ENCODE results near the gene CDH4. TPM values are rescaled to one million over a fixed set of nuclear protein-coding genes. Genes with fewer than 3 reads are reported as not detected.

The CDH4 gene
- total and polyA plus RNA-seq, 2 of the 4 experiments (the other 2 are of a cell fraction), result 1.6 to 3.5 TPM

DNA sequence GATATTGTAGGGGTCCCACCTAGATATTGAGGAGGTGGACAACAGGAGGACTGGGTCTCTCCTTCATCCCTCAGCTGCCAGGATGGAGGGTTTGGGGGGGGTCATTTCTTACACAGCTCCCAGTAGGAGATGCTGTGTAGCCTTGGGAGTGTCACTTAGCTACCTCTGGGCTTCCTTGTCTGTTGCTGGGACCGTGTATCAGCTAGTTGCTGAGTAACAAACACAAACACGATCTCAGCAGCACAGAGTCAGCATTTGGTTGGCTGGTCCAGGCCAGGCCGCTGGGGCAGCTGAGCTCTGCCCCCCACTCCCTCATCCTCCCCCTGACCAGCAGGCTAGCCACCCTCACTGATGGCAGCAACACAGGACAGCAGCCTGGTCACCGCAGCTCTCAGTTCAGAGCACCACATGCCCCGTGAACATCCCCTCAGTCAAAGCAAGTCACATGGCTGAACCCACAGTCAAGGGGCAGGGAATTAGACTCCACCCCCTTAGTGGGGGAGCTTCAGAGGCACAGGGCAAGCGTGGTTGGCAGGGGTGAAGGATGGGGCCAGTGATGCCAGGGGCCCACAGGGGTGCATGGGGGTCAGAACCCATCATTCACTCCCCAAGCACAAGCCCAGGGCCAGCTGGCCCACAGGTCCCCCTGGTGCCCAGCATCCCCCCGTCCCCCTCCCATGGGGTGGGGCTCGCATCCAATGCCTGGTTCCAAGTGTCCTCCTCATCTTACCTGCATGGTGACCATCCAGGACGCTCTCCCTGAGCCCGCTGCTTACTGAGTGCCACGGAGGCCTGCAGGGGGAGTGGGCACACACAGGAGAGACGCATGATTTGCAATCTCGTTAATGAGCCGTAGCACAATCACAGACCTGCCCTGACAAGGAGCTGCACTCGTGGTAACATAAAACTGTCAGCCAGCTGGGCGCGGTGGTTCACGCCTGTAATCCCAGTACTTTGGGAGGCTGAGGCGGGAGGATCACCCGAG is 701.3 kb downstream of the CDH4 start:
- H3K4me2 ChIP-seq (ENCODE audit: low read depth, low read length), result no peak overlapping the region
- ATAC-seq (ENCODE audit: low read depth) (no peak), DNase-seq (no peak)
- H3K14ac ChIP-seq (replicated peaks; ENCODE audit: low read depth, low read length), result no peak overlapping the region
- H3K4me1 ChIP-seq (ENCODE audit: control insufficient read depth, insufficient read depth, low read length), result no peaks in the 10 kb centered on the region
- H3K4ac ChIP-seq (ENCODE audit: low read depth, low read length), result no peak overlapping the region
- no peaks in the 10 kb centered on the region for H3K9me3 ChIP-seq (ENCODE audit: control insufficient read depth, insufficient read depth, low read length)
- H2AFZ ChIP-seq (replicated peaks; ENCODE audit: low read length, poor library complexity), result no peak overlapping the region
- in situ Hi-C loops (cut with MboI; ENCODE audit: low sequenced_read_pairs) (no loop called here), dilution Hi-C loops (cut with HindIII; ENCODE audit: low sequenced_read_pairs, unreplicated experiment) (no loop called here), intact Hi-C loops (cut with micrococcal nuclease) (no loop called here)
- BruUV-seq (replicated peaks), result no TSS peak
- no peak overlapping the region for H3K23ac ChIP-seq (ENCODE audit: low read depth, low read length)
- no peak overlapping the region for H2AK9ac ChIP-seq (replicated peaks; ENCODE audit: low read depth, low read length, poor library complexity)
- H4K5ac ChIP-seq (ENCODE audit: low read depth, low read length), result no peak overlapping the region
- 62% methylated on average over 10 of the region's 20 CpGs; no CpG with 5 or more reads in 1 of the 2 experiments for WGBS, 2 experiments (ENCODE audit: extremely low coverage in 2 of 2, insufficient read length in 1 of 2)
- H3K56ac ChIP-seq (ENCODE audit: extremely low read depth, insufficient read depth, low read length), result no peak overlapping the region
- H3K36me3 ChIP-seq (ENCODE audit: control insufficient read depth, insufficient read depth, low read length), result no peaks in the 10 kb centered on the region
- no peak overlapping the region for H3K4me3 ChIP-seq (ENCODE audit: insufficient read depth, low read depth, low read length)
- H3K9me1 ChIP-seq (ENCODE audit: insufficient read depth, low read length), result no peaks in the 10 kb centered on the region
- no peak overlapping the region for H2AK5ac ChIP-seq (ENCODE audit: low read depth, low read length)
- H2BK5ac ChIP-seq (ENCODE audit: low read depth, low read length, poor library complexity, severe bottlenecking), result no peak overlapping the region
- ChIA-PET CTCF (no interaction called here), POLR2A (ENCODE audit: unreplicated experiment) (no interaction called here)
- H2BK20ac ChIP-seq (ENCODE audit: low read depth, low read length), result no peak overlapping the region
- no peak overlapping the region for H2BK15ac ChIP-seq (ENCODE audit: low read depth, low read length)
- peaks cover 8% of the 10 kb centered on the region for H3K27me3 ChIP-seq (ENCODE audit: control insufficient read depth, insufficient read depth, low read length)
- no peak overlapping the region for H4K91ac ChIP-seq (ENCODE audit: insufficient read depth, low read depth, low read length)
- H3K18ac ChIP-seq (ENCODE audit: low read depth, low read length), result no peak overlapping the region
- H3K27ac ChIP-seq (ENCODE audit: insufficient read depth, low read length), result no peak overlapping the region
- H4K8ac ChIP-seq (ENCODE audit: low read depth in 2 of 2, low read length in 2 of 2), result no peak overlapping the region
- H2BK120ac ChIP-seq (ENCODE audit: low read depth, low read length), result no peak overlapping the region
- no peaks in the 10 kb centered on the region for H3K79me1 ChIP-seq (ENCODE audit: low read depth in 1 of 2, low read length in 2 of 2)
- no peak overlapping the region for H3K9ac ChIP-seq (ENCODE audit: low read depth, low read length)
- H4K20me1 ChIP-seq (ENCODE audit: insufficient read depth, low read length), result no peaks in the 10 kb centered on the region
- TF ChIP-seq MAFK (IDR thresholded peaks at IDR 0.05; ENCODE audit: low read depth, low read length), result no peak
- TF ChIP-seq RCOR1 (IDR thresholded peaks at IDR 0.05; ENCODE audit: insufficient replicate concordance, low read length), result no peak
- TF ChIP-seq CHD1 (IDR thresholded peaks at IDR 0.05; ENCODE audit: low read depth, low read length), result no peak
- TF ChIP-seq CEBPB (IDR thresholded peaks at IDR 0.05; ENCODE audit: low read depth, low read length), result no peak
- no peak for TF ChIP-seq RFX5 (IDR thresholded peaks at IDR 0.05; ENCODE audit: low read depth, low read length)
- TF ChIP-seq RAD21 (IDR thresholded peaks at IDR 0.05; ENCODE audit: low read length), result no peak
- TF ChIP-seq BHLHE40 (IDR thresholded peaks at IDR 0.05; ENCODE audit: low read depth, low read length), result no peak
- TF ChIP-seq FOS (IDR thresholded peaks at IDR 0.05; ENCODE audit: low read depth, low read length), result no peak
- TF ChIP-seq, protein P1, sequence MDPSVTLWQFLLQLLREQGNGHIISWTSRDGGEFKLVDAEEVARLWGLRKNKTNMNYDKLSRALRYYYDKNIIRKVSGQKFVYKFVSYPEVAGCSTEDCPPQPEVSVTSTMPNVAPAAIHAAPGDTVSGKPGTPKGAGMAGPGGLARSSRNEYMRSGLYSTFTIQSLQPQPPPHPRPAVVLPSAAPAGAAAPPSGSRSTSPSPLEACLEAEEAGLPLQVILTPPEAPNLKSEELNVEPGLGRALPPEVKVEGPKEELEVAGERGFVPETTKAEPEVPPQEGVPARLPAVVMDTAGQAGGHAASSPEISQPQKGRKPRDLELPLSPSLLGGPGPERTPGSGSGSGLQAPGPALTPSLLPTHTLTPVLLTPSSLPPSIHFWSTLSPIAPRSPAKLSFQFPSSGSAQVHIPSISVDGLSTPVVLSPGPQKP (IDR thresholded peaks at IDR 0.05; ENCODE audit: borderline replicate concordance, low read depth, low read length), result no peak
- TF ChIP-seq MAZ (IDR thresholded peaks at IDR 0.05; ENCODE audit: borderline replicate concordance, low read depth, low read length), result no peak
- TF ChIP-seq, protein P2, sequence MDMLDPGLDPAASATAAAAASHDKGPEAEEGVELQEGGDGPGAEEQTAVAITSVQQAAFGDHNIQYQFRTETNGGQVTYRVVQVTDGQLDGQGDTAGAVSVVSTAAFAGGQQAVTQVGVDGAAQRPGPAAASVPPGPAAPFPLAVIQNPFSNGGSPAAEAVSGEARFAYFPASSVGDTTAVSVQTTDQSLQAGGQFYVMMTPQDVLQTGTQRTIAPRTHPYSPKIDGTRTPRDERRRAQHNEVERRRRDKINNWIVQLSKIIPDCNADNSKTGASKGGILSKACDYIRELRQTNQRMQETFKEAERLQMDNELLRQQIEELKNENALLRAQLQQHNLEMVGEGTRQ (IDR thresholded peaks at IDR 0.05; ENCODE audit: low read depth, low read length), result no peak
- TF ChIP-seq, protein P3, sequence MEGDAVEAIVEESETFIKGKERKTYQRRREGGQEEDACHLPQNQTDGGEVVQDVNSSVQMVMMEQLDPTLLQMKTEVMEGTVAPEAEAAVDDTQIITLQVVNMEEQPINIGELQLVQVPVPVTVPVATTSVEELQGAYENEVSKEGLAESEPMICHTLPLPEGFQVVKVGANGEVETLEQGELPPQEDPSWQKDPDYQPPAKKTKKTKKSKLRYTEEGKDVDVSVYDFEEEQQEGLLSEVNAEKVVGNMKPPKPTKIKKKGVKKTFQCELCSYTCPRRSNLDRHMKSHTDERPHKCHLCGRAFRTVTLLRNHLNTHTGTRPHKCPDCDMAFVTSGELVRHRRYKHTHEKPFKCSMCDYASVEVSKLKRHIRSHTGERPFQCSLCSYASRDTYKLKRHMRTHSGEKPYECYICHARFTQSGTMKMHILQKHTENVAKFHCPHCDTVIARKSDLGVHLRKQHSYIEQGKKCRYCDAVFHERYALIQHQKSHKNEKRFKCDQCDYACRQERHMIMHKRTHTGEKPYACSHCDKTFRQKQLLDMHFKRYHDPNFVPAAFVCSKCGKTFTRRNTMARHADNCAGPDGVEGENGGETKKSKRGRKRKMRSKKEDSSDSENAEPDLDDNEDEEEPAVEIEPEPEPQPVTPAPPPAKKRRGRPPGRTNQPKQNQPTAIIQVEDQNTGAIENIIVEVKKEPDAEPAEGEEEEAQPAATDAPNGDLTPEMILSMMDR (conservative IDR thresholded peaks at IDR 0.05; ENCODE audit: low read depth, low read length), result no peak
- TF ChIP-seq MXI1 (IDR thresholded peaks at IDR 0.05; ENCODE audit: borderline replicate concordance, low read depth, low read length), result no peak
- no peak for TF ChIP-seq SMC3 (IDR thresholded peaks at IDR 0.05; ENCODE audit: low read depth, low read length)

Data from IMR-90 (cell line).